HUES64 (cell line): ENCODE results near the gene DDX42.
"Not testable (repeated sequence)": the region's sequence is repeated elsewhere in the genome, so short reads cannot be mapped to it uniquely, and the experiment has no call there.

Source experiments
- H3K27ac ChIP-seq: 2 replicates; pipeline ENCODE4 v1.7.0; 2013; ENCODE audit warnings: low read depth, low read length, inconsistent platforms
- H3K27me3 ChIP-seq: 2 replicates; pipeline ENCODE4 v1.6.1; 2013; ENCODE audit warnings: mild to moderate bottlenecking, low read length; ENCODE audit not compliant: insufficient read depth
- H3K36me3 ChIP-seq: 2 replicates; pipeline ENCODE4 v1.6.1; 2013; ENCODE audit warnings: mild to moderate bottlenecking, low read length; ENCODE audit not compliant: insufficient read depth
- H3K4me1 ChIP-seq: 2 replicates; pipeline ENCODE4 v1.6.1; 2013; ENCODE audit warnings: mild to moderate bottlenecking, low read length, moderate library complexity; ENCODE audit not compliant: insufficient read depth
- H3K4me3 ChIP-seq: 2 replicates; pipeline ENCODE4 v1.5.1; 2013; ENCODE audit warnings: mild to moderate bottlenecking, low read length, moderate library complexity
- H3K9ac ChIP-seq: 2 replicates; pipeline ENCODE4 v1.6.1; 2013; ENCODE audit warnings: mild to moderate bottlenecking, low read depth, low read length
- H3K9me3 ChIP-seq: 2 replicates; pipeline ENCODE4 v1.6.1; 2013; ENCODE audit warnings: low read depth, low read length; ENCODE audit not compliant: insufficient read depth
- WGBS: fragments of 150-250, 120-280 bp; methylation state at CpG from one replicate; pipeline ENCODE4 v1.1.7; 2013; ENCODE audit warnings: missing lambda C conversion rate; 5-methylcytosine and 5-hydroxymethylcytosine counted together

Gene DDX42

GRCh38 chr17:63841350-63842172, 67.6 kb downstream of the DDX42 start:
- 17% methylated on average over 26 of the region's 26 CpGs for WGBS
- peaks cover 6% of the 10 kb centered on the region; the same call in 1 of the 2 replicates for H3K36me3 ChIP-seq
- H3K27ac ChIP-seq, result peak overlapping the region; percentile 33
- peak overlapping the region; percentile 85 for H3K4me3 ChIP-seq
- peaks cover 15% of the 10 kb centered on the region; the same call in 1 of the 2 replicates for H3K27me3 ChIP-seq
- peaks cover 21% of the 10 kb centered on the region for H3K4me1 ChIP-seq
- peak overlapping the region; percentile 81 for H3K9ac ChIP-seq
- no peaks in the 10 kb centered on the region for H3K9me3 ChIP-seq

GRCh38 chr17:63842173-63842539, 68.2 kb downstream of the DDX42 start:
- whole genome bisulfite sequencing, result under 1% methylated on average over 36 of the region's 36 CpGs
- Histone ChIP-seq H3K9me3 (no peaks in the 10 kb centered on the region), H3K9ac (peak overlapping the region; percentile 81), H3K27ac (peak overlapping the region; percentile 33), H3K4me1 (peaks cover 21% of the 10 kb centered on the region), H3K4me3 (peak overlapping the region; percentile 85), H3K27me3 (peaks cover 21% of the 10 kb centered on the region; the same call in 1 of the 2 replicates), H3K36me3 (no peaks in the 10 kb centered on the region)

GRCh38 chr17:63842540-63843386, 68.8 kb downstream of the DDX42 start, which contains the start of gene SMARCD2:
TSS of gene SMARCD2 (minus strand) at chr17:63842685. CDS start at chr17:63842674, 11 bp downstream.
- peaks cover 21% of the 10 kb centered on the region for H3K4me1 ChIP-seq
- peaks cover 27% of the 10 kb centered on the region for H3K27me3 ChIP-seq
- H3K36me3 ChIP-seq, result no peaks in the 10 kb centered on the region
- WGBS, result under 1% methylated on average over 92 of the region's 92 CpGs
- peak within 1 kb of the TSS; percentile 81 for H3K9ac ChIP-seq
- no peaks in the 10 kb centered on the region for H3K9me3 ChIP-seq
- peak within 1 kb of the TSS; percentile 70 for H3K27ac ChIP-seq
- peak within 1 kb of the TSS; percentile 85 for H3K4me3 ChIP-seq

- Histone ChIP-seq H3K27ac (peak overlapping the region; percentile 70), H3K9ac (peak overlapping the region; percentile 59; the same call in 1 of the 2 replicates)
- 57% methylated on average over 19 of the region's 19 CpGs for WGBS
Observed at GRCh38 chr17:63843387-63843888, 69.5 kb downstream of the DDX42 start.

GRCh38 chr17:63843910-63844677, 70.1 kb downstream of the DDX42 start:
- Histone ChIP-seq H3K9me3 (0 out of 2 replicates have a peak, but pooled peaks cover 3% of the 10 kb centered on the region), H3K9ac (no peak overlapping the region), H3K4me1 (peaks cover 11% of the 10 kb centered on the region), H3K36me3 (no peaks in the 10 kb centered on the region), H3K27me3 (peaks cover 36% of the 10 kb centered on the region), H3K4me3 (peak overlapping the region; percentile 85), H3K27ac (no peak overlapping the region)
- WGBS, result 93% methylated on average over 8 of the region's 9 CpGs

More at GRCh38 chr17:63843387-63843888, 69.5 kb downstream of the DDX42 start:
- Histone ChIP-seq H3K27me3 (peaks cover 34% of the 10 kb centered on the region), H3K4me1 (peaks cover 18% of the 10 kb centered on the region), H3K4me3 (peak overlapping the region; percentile 85)
- not testable (repeated sequence) for H3K36me3 ChIP-seq, H3K9me3 ChIP-seq

GRCh38 chr17:63845509-63845908, 71.5 kb downstream of the DDX42 start:
- no peak overlapping the region for H3K9ac ChIP-seq
- no peaks in the 10 kb centered on the region for H3K36me3 ChIP-seq
- H3K9me3 ChIP-seq, result 0 out of 2 replicates have a peak, but pooled peaks cover 3% of the 10 kb centered on the region
- H3K4me3 ChIP-seq, result no peak overlapping the region
- WGBS, result no CpG with 5 or more reads among the region's 1 CpG
- peaks cover 44% of the 10 kb centered on the region for H3K27me3 ChIP-seq
- H3K4me1 ChIP-seq, result peaks cover 6% of the 10 kb centered on the region
- no peak overlapping the region for H3K27ac ChIP-seq

GRCh38 chr17:63847525-63848249, 73.7 kb downstream of the DDX42 start:
- Histone ChIP-seq H3K4me3 (no peak overlapping the region), H3K4me1 (no peaks in the 10 kb centered on the region), H3K27ac (no peak overlapping the region), H3K27me3 (peaks cover 47% of the 10 kb centered on the region), H3K9me3 (0 out of 2 replicates have a peak, but pooled peaks cover 3% of the 10 kb centered on the region), H3K9ac (no peak overlapping the region), H3K36me3 (no peaks in the 10 kb centered on the region)
- 96% methylated on average over 3 of the region's 3 CpGs for WGBS

- Histone ChIP-seq H3K9ac (peak overlapping the region; percentile 76), H3K4me3 (peak overlapping the region; percentile 36), H3K27me3 (peaks cover 50% of the 10 kb centered on the region), H3K9me3 (0 out of 2 replicates have a peak, but pooled peaks cover 3% of the 10 kb centered on the region), H3K36me3 (no peaks in the 10 kb centered on the region), H3K4me1 (no peaks in the 10 kb centered on the region), H3K27ac (no peak overlapping the region)
- 72% methylated on average over 82 of the region's 82 CpGs for WGBS
Observed at GRCh38 chr17:63848834-63849689, 75.1 kb downstream of the DDX42 start.

- Histone ChIP-seq H3K9me3 (0 out of 2 replicates have a peak, but pooled peaks cover 3% of the 10 kb centered on the region), H3K4me3 (no peak overlapping the region), H3K27ac (no peak overlapping the region), H3K27me3 (peaks cover 45% of the 10 kb centered on the region), H3K4me1 (no peaks in the 10 kb centered on the region), H3K9ac (no peak overlapping the region), H3K36me3 (no peaks in the 10 kb centered on the region)
- WGBS, result 94% methylated on average over 9 of the region's 9 CpGs
Observed at GRCh38 chr17:63850401-63850800, 76.4 kb downstream of the DDX42 start.
